CD14-positive monocyte (primary cell): ENCODE results near the gene C1QTNF8. TPM values are rescaled to one million over a fixed set of nuclear protein-coding genes. Genes with fewer than 3 reads are reported as not detected.

Source experiments
- DNase-seq, 3 donors: peaks; one replicate each; pipeline ENCODE4 v3.0.0-alpha.2; 2011 to 2022
- H2AFZ ChIP-seq: 2 replicates; pipeline ENCODE4 v1.6.0; 2012; ENCODE audit warnings: mild to moderate bottlenecking, low read depth, low read length, inconsistent platforms; ENCODE audit not compliant: insufficient read depth, poor library complexity, severe bottlenecking
- H3K27ac ChIP-seq, 2 donors: 1 replicate in 1 of 2; 2 replicates in 1 of 2; pipeline ENCODE4 v1.5.1; 2012 to 2013; ENCODE audit warnings: low read length in 2 of 2, control low read depth in 1 of 2, inconsistent platforms in 1 of 2, low read depth in 1 of 2, mild to moderate bottlenecking in 1 of 2
- H3K27me3 ChIP-seq, 2 donors: one replicate each; pipeline versions ENCODE4 v1.6.0 to v1.6.1; 2011 to 2013; ENCODE audit warnings: low read length in 2 of 2; ENCODE audit not compliant: control insufficient read depth in 2 of 2, insufficient read depth in 2 of 2
- H3K36me3 ChIP-seq, 2 donors: replicated peaks in 1 of 2; 1 replicate in 1 of 2; 2 replicates in 1 of 2; pipeline versions ENCODE4 v1.5.1 to v1.6.1; 2012 to 2013; ENCODE audit warnings: low read length in 2 of 2, control low read depth in 1 of 2, inconsistent platforms in 1 of 2, mild to moderate bottlenecking in 1 of 2; ENCODE audit not compliant: insufficient read depth in 2 of 2, control insufficient read depth in 1 of 2
- H3K4me1 ChIP-seq, 2 donors: 1 replicate in 1 of 2; 2 replicates in 1 of 2; pipeline versions ENCODE4 v1.5.1 to v1.6.1; 2012 to 2013; ENCODE audit warnings: low read length in 2 of 2, control low read depth in 1 of 2, inconsistent platforms in 1 of 2, mild to moderate bottlenecking in 1 of 2, moderate library complexity in 1 of 2; ENCODE audit not compliant: insufficient read depth in 2 of 2, control insufficient read depth in 1 of 2
- H3K4me2 ChIP-seq: replicated peaks from 2 replicates; pipeline ENCODE3; 2012; ENCODE audit warnings: low read length, moderate library complexity, mild to moderate bottlenecking; ENCODE audit not compliant: poor library complexity, severe bottlenecking; ENCODE audit errors: extremely low read depth
- H3K4me3 ChIP-seq, 3 experiments: fragments of 200-600 bp in 1 of 3; sonication (generic) in 1 of 3; replicated peaks in 1 of 3; 1 replicate in 2 of 3; 2 replicates in 1 of 3; pipeline ENCODE4 v1.5.1; 2011 to 2013; ENCODE audit warnings: low read length in 3 of 3, mild to moderate bottlenecking in 3 of 3, control low read depth in 2 of 3, low read depth in 2 of 3, inconsistent platforms in 1 of 3, moderate library complexity in 1 of 3
- H3K79me2 ChIP-seq: 2 replicates; pipeline ENCODE4 v1.6.0; 2012; ENCODE audit warnings: mild to moderate bottlenecking, control low read depth, inconsistent platforms, low read length, moderate library complexity; ENCODE audit not compliant: insufficient read depth
- H3K9ac ChIP-seq: 2 replicates; pipeline ENCODE4 v1.6.0; 2017; ENCODE audit warnings: low read length, mild to moderate bottlenecking; ENCODE audit not compliant: insufficient read depth, poor library complexity, severe bottlenecking
- H3K9me3 ChIP-seq, 2 donors: replicated peaks in 1 of 2; 1 replicate in 1 of 2; 2 replicates in 1 of 2; pipeline versions ENCODE4 v1.5.1 to v1.6.1; 2012 to 2013; ENCODE audit warnings: low read length in 2 of 2, control low read depth in 1 of 2; ENCODE audit not compliant: control insufficient read depth in 1 of 2, insufficient read depth in 1 of 2
- H4K20me1 ChIP-seq: 2 replicates; pipeline ENCODE4 v1.6.0; 2012; ENCODE audit warnings: mild to moderate bottlenecking, low read length, control low read depth, moderate library complexity; ENCODE audit not compliant: insufficient read depth
- H3K27ac Mint-ChIP-seq, 7 donors: one replicate each; pipeline ENCODE4 v1.8.0; 2020; ENCODE audit warnings: mild to moderate bottlenecking in 7 of 7, mixed read lengths in 7 of 7, moderate library complexity in 6 of 7, inconsistent platforms in 2 of 7
- H3K27me3 Mint-ChIP-seq, 3 donors: one replicate each; pipeline ENCODE4 v1.8.0; 2021 to 2022; ENCODE audit warnings: low read depth in 3 of 3, mild to moderate bottlenecking in 3 of 3, mixed read lengths in 3 of 3, moderate library complexity in 3 of 3, inconsistent platforms in 1 of 3
- H3K36me3 Mint-ChIP-seq, 2 donors: one replicate each; pipeline ENCODE4 v1.8.0; 2020; ENCODE audit warnings: mixed read lengths in 2 of 2, inconsistent platforms in 1 of 2, mild to moderate bottlenecking in 1 of 2
- H3K4me1 Mint-ChIP-seq: one replicate; pipeline ENCODE4 v1.8.0; 2020; ENCODE audit warnings: mild to moderate bottlenecking, mixed read lengths
- H3K4me3 Mint-ChIP-seq, 2 donors: one replicate each; pipeline ENCODE4 v1.8.0; 2020; ENCODE audit warnings: mild to moderate bottlenecking in 2 of 2, mixed read lengths in 2 of 2, moderate library complexity in 1 of 2
- H3K9me3 Mint-ChIP-seq, 7 donors: one replicate each; pipeline ENCODE4 v1.8.0; 2020 to 2022; ENCODE audit warnings: mixed read lengths in 7 of 7, mild to moderate bottlenecking in 6 of 7, moderate library complexity in 6 of 7, inconsistent platforms in 2 of 7
- CTCF ChIP-seq: fragments of 200-600 bp; IDR thresholded peaks from one replicate; pipeline ENCODE4 v1.8.0; 2022; ENCODE audit warnings: antibody characterized with exemption, mild to moderate bottlenecking
- WGBS: methylation state at CpG from one replicate; pipeline ENCODE4 v1.1.5; 2013; ENCODE audit warnings: missing lambda C conversion rate; ENCODE audit not compliant: insufficient coverage; 5-methylcytosine and 5-hydroxymethylcytosine counted together
- intact Hi-C, 2 donors: fragments of 100-400 bp; cut with micrococcal nuclease; formaldehyde crosslinking; loops; one replicate each; pipeline versions ENCODE4 v1.15.0 to v1.15.1; 2023
- polyA plus RNA-seq, 3 donors: library from polyadenylated mRNA; depleted of rRNA in 1 of 3; unstranded in 2 of 3; stranded (reverse) in 1 of 3; fragments of 300-500 nt in 2 of 3; fragments of >200 nt in 1 of 3; fragmentation: Illumina TruSeq in 2 of 3; gene quantifications; 1 replicate in 2 of 3; 2 replicates in 1 of 3; pipeline ENCODE4 v1.2.3, GENCODE V29; 2012 to 2021

The C1QTNF8 gene
- polyA plus RNA-seq, 3 donors = not detected

GRCh38 chr16:1042049-1042744 lies 53.8 kb downstream of the C1QTNF8 start:
- Mint-ChIP-seq H3K9me3 (peaks cover 0 to 15% (median 6%) of the 10 kb centered on the region in 7 donors), H3K27me3 (peaks cover 0 to 9% (median 8%) of the 10 kb centered on the region in 3 donors), H3K27ac (no peak overlapping the region), H3K4me3 (no peak overlapping the region), H3K4me1 (no peaks in the 10 kb centered on the region), H3K36me3 (no peaks in the 10 kb centered on the region)
- H3K36me3 ChIP-seq = no peaks in the 10 kb centered on the region
- DNase-seq = no peak
- no peaks in the 10 kb centered on the region for H3K79me2 ChIP-seq
- no peaks in the 10 kb centered on the region for H3K4me1 ChIP-seq
- no peak for TF ChIP-seq CTCF
- intact Hi-C loops = no loop called here
- H4K20me1 ChIP-seq = no peaks in the 10 kb centered on the region
- H2AFZ ChIP-seq = no peak overlapping the region
- WGBS = 97% methylated on average over 12 of the region's 15 CpGs
- H3K9ac ChIP-seq = no peak overlapping the region
- H3K27ac ChIP-seq = no peak overlapping the region
- H3K4me3 ChIP-seq = no peak overlapping the region
- peaks cover 0 to 17% of the 10 kb centered on the region in 2 donors for H3K9me3 ChIP-seq
- no peaks in the 10 kb centered on the region for H3K27me3 ChIP-seq
- no peak overlapping the region for H3K4me2 ChIP-seq

GRCh38 chr16:1040346-1040745 lies 55.7 kb downstream of the C1QTNF8 start:
- Mint-ChIP-seq H3K36me3 (no peaks in the 10 kb centered on the region), H3K4me3 (no peak overlapping the region), H3K27me3 (peaks cover 3 to 8% (median 7%) of the 10 kb centered on the region in 3 donors), H3K27ac (no peak overlapping the region), H3K4me1 (no peaks in the 10 kb centered on the region), H3K9me3 (peaks cover 0 to 15% (median 6%) of the 10 kb centered on the region in 7 donors)
- Histone ChIP-seq H3K4me3 (no peak overlapping the region), H3K27me3 (no peaks in the 10 kb centered on the region), H3K27ac (no peak overlapping the region), H3K4me2 (no peak overlapping the region), H3K4me1 (no peaks in the 10 kb centered on the region), H3K9ac (no peak overlapping the region), H4K20me1 (no peaks in the 10 kb centered on the region), H3K79me2 (no peaks in the 10 kb centered on the region), H3K36me3 (no peaks in the 10 kb centered on the region), H3K9me3 (peaks cover 0 to 17% of the 10 kb centered on the region in 2 donors), H2AFZ (no peak overlapping the region)
- intact Hi-C loops = no loop called here
- no peak for TF ChIP-seq CTCF
- no peak for DNase-seq
- WGBS = 98% methylated on average over 10 of the region's 29 CpGs
